Measurements from ENCODE around the gene CPT1B. TPM values are rescaled to one million over a fixed set of nuclear protein-coding genes. Genes with fewer than 3 reads are reported as not detected.
A peak's percentile ranks its signal among the peaks of the same experiment; 100 is the strongest.

CPT1B gene
- total and polyA plus RNA-seq, 10 of the 15 experiments (the other 5 are each of a cell fraction or from before 2014, with no cell fraction given) = 3.5 to 54.0 (median 21.7) TPM

DNA sequence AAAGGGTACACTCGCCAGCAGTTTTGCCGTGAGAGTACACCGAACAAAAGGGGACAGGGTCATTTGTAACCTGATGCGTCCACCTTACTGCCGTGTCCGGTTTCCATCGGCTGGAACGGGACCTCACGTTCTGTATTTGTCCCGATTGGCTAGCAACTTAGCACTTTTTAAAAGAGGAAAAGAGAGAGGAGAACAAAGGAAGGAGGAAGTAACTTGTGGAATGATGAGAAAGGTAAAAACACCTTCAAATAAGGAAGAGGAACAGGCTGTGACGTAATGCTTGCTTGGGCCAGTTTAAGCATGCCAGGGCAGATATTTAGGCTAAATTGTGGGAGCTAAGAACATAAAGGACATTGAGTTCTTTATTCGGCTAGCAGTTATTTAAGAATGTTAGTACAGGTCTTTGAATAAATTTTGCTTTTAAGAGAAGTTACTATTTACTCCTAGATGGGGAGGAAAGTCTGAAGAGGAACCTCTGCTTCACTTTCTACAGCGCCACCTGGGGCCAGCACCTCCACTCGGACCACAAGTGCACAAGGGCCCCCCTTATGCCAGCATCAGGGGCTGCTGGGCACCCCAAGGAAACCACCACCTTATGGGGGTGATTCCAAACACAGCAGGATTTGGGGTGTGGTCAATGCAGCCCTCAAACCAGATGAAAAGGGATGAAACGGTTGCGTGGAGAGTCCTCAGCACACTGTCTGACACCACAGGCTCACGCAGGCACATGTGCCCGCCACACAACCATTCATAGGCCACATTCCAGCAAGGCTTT, 43.9 kb upstream of the CPT1B start (continued):
- TF ChIP-seq, protein P1, sequence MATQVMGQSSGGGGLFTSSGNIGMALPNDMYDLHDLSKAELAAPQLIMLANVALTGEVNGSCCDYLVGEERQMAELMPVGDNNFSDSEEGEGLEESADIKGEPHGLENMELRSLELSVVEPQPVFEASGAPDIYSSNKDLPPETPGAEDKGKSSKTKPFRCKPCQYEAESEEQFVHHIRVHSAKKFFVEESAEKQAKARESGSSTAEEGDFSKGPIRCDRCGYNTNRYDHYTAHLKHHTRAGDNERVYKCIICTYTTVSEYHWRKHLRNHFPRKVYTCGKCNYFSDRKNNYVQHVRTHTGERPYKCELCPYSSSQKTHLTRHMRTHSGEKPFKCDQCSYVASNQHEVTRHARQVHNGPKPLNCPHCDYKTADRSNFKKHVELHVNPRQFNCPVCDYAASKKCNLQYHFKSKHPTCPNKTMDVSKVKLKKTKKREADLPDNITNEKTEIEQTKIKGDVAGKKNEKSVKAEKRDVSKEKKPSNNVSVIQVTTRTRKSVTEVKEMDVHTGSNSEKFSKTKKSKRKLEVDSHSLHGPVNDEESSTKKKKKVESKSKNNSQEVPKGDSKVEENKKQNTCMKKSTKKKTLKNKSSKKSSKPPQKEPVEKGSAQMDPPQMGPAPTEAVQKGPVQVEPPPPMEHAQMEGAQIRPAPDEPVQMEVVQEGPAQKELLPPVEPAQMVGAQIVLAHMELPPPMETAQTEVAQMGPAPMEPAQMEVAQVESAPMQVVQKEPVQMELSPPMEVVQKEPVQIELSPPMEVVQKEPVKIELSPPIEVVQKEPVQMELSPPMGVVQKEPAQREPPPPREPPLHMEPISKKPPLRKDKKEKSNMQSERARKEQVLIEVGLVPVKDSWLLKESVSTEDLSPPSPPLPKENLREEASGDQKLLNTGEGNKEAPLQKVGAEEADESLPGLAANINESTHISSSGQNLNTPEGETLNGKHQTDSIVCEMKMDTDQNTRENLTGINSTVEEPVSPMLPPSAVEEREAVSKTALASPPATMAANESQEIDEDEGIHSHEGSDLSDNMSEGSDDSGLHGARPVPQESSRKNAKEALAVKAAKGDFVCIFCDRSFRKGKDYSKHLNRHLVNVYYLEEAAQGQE (IDR thresholded peaks at IDR 0.05; ENCODE audit: low read depth, low read length) = no peak
- peak; percentile 7; the same call in 1 of the 2 replicates for TF ChIP-seq SMC3 (IDR thresholded peaks at IDR 0.05; ENCODE audit: borderline replicate concordance, low read length)
- no peak for TF ChIP-seq ZSCAN29 (IDR thresholded peaks at IDR 0.05)
- no peak for TF ChIP-seq KLF5 (IDR thresholded peaks at IDR 0.05; ENCODE audit: partially characterized antibody)
- TF ChIP-seq, protein P2, sequence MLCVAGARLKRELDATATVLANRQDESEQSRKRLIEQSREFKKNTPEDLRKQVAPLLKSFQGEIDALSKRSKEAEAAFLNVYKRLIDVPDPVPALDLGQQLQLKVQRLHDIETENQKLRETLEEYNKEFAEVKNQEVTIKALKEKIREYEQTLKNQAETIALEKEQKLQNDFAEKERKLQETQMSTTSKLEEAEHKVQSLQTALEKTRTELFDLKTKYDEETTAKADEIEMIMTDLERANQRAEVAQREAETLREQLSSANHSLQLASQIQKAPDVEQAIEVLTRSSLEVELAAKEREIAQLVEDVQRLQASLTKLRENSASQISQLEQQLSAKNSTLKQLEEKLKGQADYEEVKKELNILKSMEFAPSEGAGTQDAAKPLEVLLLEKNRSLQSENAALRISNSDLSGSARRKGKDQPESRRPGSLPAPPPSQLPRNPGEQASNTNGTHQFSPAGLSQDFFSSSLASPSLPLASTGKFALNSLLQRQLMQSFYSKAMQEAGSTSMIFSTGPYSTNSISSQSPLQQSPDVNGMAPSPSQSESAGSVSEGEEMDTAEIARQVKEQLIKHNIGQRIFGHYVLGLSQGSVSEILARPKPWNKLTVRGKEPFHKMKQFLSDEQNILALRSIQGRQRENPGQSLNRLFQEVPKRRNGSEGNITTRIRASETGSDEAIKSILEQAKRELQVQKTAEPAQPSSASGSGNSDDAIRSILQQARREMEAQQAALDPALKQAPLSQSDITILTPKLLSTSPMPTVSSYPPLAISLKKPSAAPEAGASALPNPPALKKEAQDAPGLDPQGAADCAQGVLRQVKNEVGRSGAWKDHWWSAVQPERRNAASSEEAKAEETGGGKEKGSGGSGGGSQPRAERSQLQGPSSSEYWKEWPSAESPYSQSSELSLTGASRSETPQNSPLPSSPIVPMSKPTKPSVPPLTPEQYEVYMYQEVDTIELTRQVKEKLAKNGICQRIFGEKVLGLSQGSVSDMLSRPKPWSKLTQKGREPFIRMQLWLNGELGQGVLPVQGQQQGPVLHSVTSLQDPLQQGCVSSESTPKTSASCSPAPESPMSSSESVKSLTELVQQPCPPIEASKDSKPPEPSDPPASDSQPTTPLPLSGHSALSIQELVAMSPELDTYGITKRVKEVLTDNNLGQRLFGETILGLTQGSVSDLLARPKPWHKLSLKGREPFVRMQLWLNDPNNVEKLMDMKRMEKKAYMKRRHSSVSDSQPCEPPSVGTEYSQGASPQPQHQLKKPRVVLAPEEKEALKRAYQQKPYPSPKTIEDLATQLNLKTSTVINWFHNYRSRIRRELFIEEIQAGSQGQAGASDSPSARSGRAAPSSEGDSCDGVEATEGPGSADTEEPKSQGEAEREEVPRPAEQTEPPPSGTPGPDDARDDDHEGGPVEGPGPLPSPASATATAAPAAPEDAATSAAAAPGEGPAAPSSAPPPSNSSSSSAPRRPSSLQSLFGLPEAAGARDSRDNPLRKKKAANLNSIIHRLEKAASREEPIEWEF (IDR thresholded peaks at IDR 0.05; ENCODE audit: insufficient replicate concordance, low read depth, low read length) = no peak
- TF ChIP-seq, protein P3, sequence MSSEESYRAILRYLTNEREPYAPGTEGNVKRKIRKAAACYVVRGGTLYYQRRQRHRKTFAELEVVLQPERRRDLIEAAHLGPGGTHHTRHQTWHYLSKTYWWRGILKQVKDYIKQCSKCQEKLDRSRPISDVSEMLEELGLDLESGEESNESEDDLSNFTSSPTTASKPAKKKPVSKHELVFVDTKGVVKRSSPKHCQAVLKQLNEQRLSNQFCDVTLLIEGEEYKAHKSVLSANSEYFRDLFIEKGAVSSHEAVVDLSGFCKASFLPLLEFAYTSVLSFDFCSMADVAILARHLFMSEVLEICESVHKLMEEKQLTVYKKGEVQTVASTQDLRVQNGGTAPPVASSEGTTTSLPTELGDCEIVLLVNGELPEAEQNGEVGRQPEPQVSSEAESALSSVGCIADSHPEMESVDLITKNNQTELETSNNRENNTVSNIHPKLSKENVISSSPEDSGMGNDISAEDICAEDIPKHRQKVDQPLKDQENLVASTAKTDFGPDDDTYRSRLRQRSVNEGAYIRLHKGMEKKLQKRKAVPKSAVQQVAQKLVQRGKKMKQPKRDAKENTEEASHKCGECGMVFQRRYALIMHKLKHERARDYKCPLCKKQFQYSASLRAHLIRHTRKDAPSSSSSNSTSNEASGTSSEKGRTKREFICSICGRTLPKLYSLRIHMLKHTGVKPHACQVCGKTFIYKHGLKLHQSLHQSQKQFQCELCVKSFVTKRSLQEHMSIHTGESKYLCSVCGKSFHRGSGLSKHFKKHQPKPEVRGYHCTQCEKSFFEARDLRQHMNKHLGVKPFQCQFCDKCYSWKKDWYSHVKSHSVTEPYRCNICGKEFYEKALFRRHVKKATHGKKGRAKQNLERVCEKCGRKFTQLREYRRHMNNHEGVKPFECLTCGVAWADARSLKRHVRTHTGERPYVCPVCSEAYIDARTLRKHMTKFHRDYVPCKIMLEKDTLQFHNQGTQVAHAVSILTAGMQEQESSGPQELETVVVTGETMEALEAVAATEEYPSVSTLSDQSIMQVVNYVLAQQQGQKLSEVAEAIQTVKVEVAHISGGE (CRISPR knock-in tag; IDR thresholded peaks at IDR 0.05) = no peak
- TF ChIP-seq, protein P4, sequence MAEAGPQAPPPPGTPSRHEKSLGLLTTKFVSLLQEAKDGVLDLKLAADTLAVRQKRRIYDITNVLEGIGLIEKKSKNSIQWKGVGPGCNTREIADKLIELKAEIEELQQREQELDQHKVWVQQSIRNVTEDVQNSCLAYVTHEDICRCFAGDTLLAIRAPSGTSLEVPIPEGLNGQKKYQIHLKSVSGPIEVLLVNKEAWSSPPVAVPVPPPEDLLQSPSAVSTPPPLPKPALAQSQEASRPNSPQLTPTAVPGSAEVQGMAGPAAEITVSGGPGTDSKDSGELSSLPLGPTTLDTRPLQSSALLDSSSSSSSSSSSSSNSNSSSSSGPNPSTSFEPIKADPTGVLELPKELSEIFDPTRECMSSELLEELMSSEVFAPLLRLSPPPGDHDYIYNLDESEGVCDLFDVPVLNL (IDR thresholded peaks at IDR 0.05; ENCODE audit: low read depth, low read length) = no peak
- TF ChIP-seq, protein P5, sequence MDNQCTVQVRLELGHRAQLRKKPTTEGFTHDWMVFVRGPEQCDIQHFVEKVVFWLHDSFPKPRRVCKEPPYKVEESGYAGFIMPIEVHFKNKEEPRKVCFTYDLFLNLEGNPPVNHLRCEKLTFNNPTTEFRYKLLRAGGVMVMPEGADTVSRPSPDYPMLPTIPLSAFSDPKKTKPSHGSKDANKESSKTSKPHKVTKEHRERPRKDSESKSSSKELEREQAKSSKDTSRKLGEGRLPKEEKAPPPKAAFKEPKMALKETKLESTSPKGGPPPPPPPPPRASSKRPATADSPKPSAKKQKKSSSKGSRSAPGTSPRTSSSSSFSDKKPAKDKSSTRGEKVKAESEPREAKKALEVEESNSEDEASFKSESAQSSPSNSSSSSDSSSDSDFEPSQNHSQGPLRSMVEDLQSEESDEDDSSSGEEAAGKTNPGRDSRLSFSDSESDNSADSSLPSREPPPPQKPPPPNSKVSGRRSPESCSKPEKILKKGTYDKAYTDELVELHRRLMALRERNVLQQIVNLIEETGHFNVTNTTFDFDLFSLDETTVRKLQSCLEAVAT (IDR thresholded peaks at IDR 0.05) = no peak
- 0 out of 4 replicates have a peak, but pooled peaks of 1 of the 2 experiments have one; percentile 4 for TF ChIP-seq EP300 (IDR thresholded peaks at IDR 0.05; ENCODE audit: borderline replicate concordance in 1 of 2, control insufficient read depth in 1 of 2, low read depth in 2 of 2, low read length in 2 of 2)
- TF ChIP-seq PML (IDR thresholded peaks at IDR 0.05; ENCODE audit: low read length) = peak; percentile 40; the same call in 1 of the 2 replicates
- no peak for TF ChIP-seq RELA (IDR thresholded peaks at IDR 0.05; ENCODE audit: borderline replicate concordance, partially characterized antibody)
- no peak for TF ChIP-seq SMAD5 (IDR thresholded peaks at IDR 0.05; ENCODE audit: low read depth)
- no peak for TF ChIP-seq BCL11A (IDR thresholded peaks at IDR 0.05; ENCODE audit: low read depth, low read length)
